ENCODE data around the gene NDOR1.

NDOR1 gene

GRCh38 chr9:137266162-137266527, 60.6 kb downstream of the NDOR1 start:
- no peak for DNase-seq
